PC-3 (cell line): ENCODE data around the gene FTL. TPM values are rescaled to one million over a fixed set of nuclear protein-coding genes. Genes with fewer than 3 reads are reported as not detected.

Experiments used
- ATAC-seq: fragments of 200-7000 bp; cut with Tn5 transposase; 2 replicates; pipeline ENCODE4 v1.9.1; 2020; ENCODE audit warnings: mild to moderate bottlenecking, moderate library complexity
- BruUV-seq: library from RNA; stranded (reverse); fragments of 400-500 nt; replicated peaks from 2 replicates; lab custom pipeline; 2021; lab: Mats Ljungman, UMichigan
- CTCF ChIA-PET: fragments of 300-600 bp; sonication (Branson Sonifier 250); formaldehyde crosslinking; loops from one replicate; lab custom pipeline; 2022; ENCODE audit warnings: antibody characterized with exemption; lab: Charles Lee
- POLR2A ChIA-PET: fragments of 300-600 bp; sonication (Branson Sonifier 250); formaldehyde crosslinking; loops from one replicate; lab custom pipeline; 2022; ENCODE audit warnings: antibody characterized with exemption; ENCODE audit not compliant: unreplicated experiment; lab: Charles Lee
- DNase-seq: peaks from one replicate; pipeline ENCODE4 v3.0.0-alpha.2; 2015
- H2AFZ ChIP-seq: fragments of 300-600 bp; sonication (generic); 2 replicates; pipeline ENCODE4 v1.6.0; 2016; ENCODE audit warnings: antibody characterized with exemption, low read length
- H3F3A ChIP-seq: fragments of 300-600 bp; sonication (generic); one replicate; pipeline ENCODE4 v1.6.0; 2017; ENCODE audit warnings: antibody characterized with exemption, low read length, control low read depth, mild to moderate bottlenecking; ENCODE audit not compliant: unreplicated experiment
- H3K27ac ChIP-seq: fragments of 300-600 bp; sonication (generic); 2 replicates; pipeline ENCODE4 v1.5.1; 2016; ENCODE audit warnings: mild to moderate bottlenecking, low read length
- H3K27me3 ChIP-seq: fragments of 300-600 bp; sonication (generic); 2 replicates; pipeline ENCODE4 v1.6.1; 2016; ENCODE audit warnings: low read length, mixed read lengths
- H3K36me3 ChIP-seq: fragments of 300-600 bp; sonication (generic); 2 replicates; pipeline ENCODE4 v1.6.1; 2016; ENCODE audit warnings: low read depth, mixed run types, low read length, mixed read lengths
- H3K4me1 ChIP-seq: fragments of 300-600 bp; sonication (generic); 2 replicates; pipeline ENCODE4 v1.5.1; 2016; ENCODE audit warnings: low read length; ENCODE audit not compliant: insufficient read depth
- H3K4me2 ChIP-seq: fragments of 300-600 bp; sonication (generic); 2 replicates; pipeline ENCODE4 v1.6.0; 2016; ENCODE audit warnings: low read length
- H3K4me3 ChIP-seq: fragments of 300-600 bp; sonication (generic); 2 replicates; pipeline ENCODE4 v1.5.1; 2016; ENCODE audit warnings: mild to moderate bottlenecking, low read length, mixed read lengths
- H3K79me2 ChIP-seq: fragments of 300-600 bp; sonication (generic); 2 replicates; pipeline ENCODE4 v1.6.1; 2017; ENCODE audit warnings: low read length, mixed read lengths
- H3K9ac ChIP-seq: fragments of 300-600 bp; sonication (generic); 2 replicates; pipeline ENCODE4 v1.6.0; 2016; ENCODE audit warnings: mild to moderate bottlenecking, low read length
- H3K9me2 ChIP-seq: fragments of 300-600 bp; sonication (generic); replicated peaks from 2 replicates; pipeline ENCODE4 v1.6.1; 2016; ENCODE audit warnings: mixed run types, low read length, mixed read lengths
- H3K9me3 ChIP-seq: fragments of 300-600 bp; sonication (generic); 2 replicates; pipeline ENCODE4 v1.6.1; 2016; ENCODE audit warnings: low read length, mixed read lengths
- H4K20me1 ChIP-seq: fragments of 300-600 bp; sonication (generic); 2 replicates; pipeline ENCODE4 v1.6.1; 2016; ENCODE audit warnings: low read length, mixed read lengths
- EZH2 ChIP-seq: fragments of 300-600 bp; sonication (generic); IDR thresholded peaks from one replicate; pipeline ENCODE4 v1.6.1; 2017; ENCODE audit warnings: antibody characterized with exemption, mild to moderate bottlenecking, low read length; ENCODE audit not compliant: unreplicated experiment
- EZH2phosphoT487 ChIP-seq: fragments of 300-600 bp; sonication (generic); IDR thresholded peaks from 2 replicates; pipeline ENCODE4 v1.6.1; 2018; ENCODE audit warnings: mild to moderate bottlenecking, antibody characterized with exemption, low read length, borderline replicate concordance
- intact Hi-C: fragments of 100-400 bp; cut with micrococcal nuclease; formaldehyde crosslinking; loops from 2 replicates; pipeline ENCODE4 v1.9.0; 2023
- total RNA-seq: library from RNA; depleted of rRNA; stranded (reverse); fragments of >200 nt; gene quantifications from 2 replicates; pipeline ENCODE4 v1.2.3, GENCODE V29; 2014
- TF ChIP-seq, protein P1 (sequence below): fragments of 300-600 bp; sonication (generic); conservative IDR thresholded peaks from 2 replicates; pipeline ENCODE4 v1.5.1; 2017; ENCODE audit warnings: antibody characterized with exemption, low read depth, mild to moderate bottlenecking, low read length

Gene FTL
- total RNA-seq, 1 experiment from 2014 or later = 1,109 TPM

DNA sequence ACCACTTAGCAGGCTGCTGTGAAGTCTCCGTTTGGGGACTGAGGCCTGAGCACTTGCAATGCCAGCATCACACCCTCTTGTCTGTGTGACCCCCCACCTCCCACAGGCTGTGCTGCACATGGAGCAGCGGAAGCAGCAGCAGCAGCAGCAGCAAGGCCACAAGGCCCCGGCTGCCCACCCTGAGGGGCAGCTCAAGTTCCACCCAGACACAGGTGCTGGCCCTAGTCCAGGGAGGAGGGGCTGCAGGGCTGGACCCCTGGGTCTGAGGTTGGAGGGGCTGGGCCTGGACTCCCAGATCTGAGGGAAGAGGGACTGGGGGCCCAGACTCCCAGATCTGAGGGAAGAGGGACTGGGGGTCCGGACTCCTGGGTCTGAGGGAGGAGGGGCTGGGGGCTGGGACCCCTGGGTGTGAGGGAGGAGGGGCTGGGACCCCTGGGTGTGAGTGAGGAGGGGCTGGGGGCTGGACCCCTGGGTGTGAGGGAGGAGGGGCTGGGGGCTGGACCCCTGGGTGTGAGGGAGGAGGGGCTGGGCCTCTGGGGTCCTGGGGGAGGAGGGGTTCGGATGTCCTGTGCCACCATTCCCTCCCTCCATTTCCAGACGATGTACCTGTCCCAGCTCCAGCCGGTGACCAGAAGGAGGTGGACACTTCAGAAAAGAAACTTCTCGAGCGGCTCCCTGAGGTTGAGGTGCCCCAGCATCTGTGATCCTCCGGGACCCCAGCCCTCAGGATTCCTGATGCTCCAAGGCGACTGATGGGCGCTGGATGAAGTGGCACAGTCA is 43.2 kb upstream of the FTL start:
- Histone ChIP-seq H3K27me3 (no peaks in the 10 kb centered on the region), H3K4me3 (no peak overlapping the region), H3K4me1 (peaks cover 21% of the 10 kb centered on the region), H3K36me3 (no peaks in the 10 kb centered on the region), H2AFZ (no peak overlapping the region), H3F3A (no peaks in the 10 kb centered on the region), H3K9me2 (no peaks in the 10 kb centered on the region), H4K20me1 (no peaks in the 10 kb centered on the region), H3K9ac (no peak overlapping the region), H3K79me2 (no peaks in the 10 kb centered on the region), H3K27ac (no peak overlapping the region), H3K9me3 (no peaks in the 10 kb centered on the region), H3K4me2 (no peak overlapping the region)
- POLR2A ChIA-PET = no interaction called here
- intact Hi-C loops = no loop called here
- CTCF ChIA-PET = no interaction called here
- TF ChIP-seq EZH2 (no peak), EZH2phosphoT487 (no peak)
- TF ChIP-seq, protein P1, sequence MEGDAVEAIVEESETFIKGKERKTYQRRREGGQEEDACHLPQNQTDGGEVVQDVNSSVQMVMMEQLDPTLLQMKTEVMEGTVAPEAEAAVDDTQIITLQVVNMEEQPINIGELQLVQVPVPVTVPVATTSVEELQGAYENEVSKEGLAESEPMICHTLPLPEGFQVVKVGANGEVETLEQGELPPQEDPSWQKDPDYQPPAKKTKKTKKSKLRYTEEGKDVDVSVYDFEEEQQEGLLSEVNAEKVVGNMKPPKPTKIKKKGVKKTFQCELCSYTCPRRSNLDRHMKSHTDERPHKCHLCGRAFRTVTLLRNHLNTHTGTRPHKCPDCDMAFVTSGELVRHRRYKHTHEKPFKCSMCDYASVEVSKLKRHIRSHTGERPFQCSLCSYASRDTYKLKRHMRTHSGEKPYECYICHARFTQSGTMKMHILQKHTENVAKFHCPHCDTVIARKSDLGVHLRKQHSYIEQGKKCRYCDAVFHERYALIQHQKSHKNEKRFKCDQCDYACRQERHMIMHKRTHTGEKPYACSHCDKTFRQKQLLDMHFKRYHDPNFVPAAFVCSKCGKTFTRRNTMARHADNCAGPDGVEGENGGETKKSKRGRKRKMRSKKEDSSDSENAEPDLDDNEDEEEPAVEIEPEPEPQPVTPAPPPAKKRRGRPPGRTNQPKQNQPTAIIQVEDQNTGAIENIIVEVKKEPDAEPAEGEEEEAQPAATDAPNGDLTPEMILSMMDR = no peak
- no peak for DNase-seq
- no peak for ATAC-seq
- no TSS peak for BruUV-seq

DNA sequence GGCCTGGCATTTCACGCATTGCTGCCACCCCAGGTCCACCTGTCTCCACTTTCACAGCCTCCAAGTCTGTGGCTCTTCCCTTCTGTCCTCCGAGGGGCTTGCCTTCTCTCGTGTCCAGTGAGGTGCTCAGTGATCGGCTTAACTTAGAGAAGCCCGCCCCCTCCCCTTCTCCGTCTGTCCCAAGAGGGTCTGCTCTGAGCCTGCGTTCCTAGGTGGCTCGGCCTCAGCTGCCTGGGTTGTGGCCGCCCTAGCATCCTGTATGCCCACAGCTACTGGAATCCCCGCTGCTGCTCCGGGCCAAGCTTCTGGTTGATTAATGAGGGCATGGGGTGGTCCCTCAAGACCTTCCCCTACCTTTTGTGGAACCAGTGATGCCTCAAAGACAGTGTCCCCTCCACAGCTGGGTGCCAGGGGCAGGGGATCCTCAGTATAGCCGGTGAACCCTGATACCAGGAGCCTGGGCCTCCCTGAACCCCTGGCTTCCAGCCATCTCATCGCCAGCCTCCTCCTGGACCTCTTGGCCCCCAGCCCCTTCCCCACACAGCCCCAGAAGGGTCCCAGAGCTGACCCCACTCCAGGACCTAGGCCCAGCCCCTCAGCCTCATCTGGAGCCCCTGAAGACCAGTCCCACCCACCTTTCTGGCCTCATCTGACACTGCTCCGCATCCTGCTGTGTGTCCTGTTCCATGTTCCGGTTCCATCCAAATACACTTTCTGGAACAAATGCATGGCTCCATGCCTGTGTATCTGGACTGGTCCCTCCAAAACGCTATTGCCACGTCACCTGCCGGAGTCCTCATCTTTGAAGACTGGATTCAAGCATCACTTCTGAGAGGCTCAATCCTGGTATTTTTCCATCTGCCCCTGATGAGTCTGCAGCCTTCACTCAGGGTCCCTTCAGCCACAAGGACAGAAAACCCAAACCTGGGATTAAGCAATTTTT is 42.3 kb upstream of the FTL start:
- Histone ChIP-seq H3K27ac (no peak overlapping the region), H3F3A (no peaks in the 10 kb centered on the region), H3K4me3 (no peak overlapping the region), H3K9ac (no peak overlapping the region), H3K36me3 (no peaks in the 10 kb centered on the region), H3K79me2 (no peaks in the 10 kb centered on the region), H3K4me1 (peaks cover 21% of the 10 kb centered on the region), H4K20me1 (no peaks in the 10 kb centered on the region), H2AFZ (no peak overlapping the region), H3K9me3 (no peaks in the 10 kb centered on the region), H3K9me2 (no peaks in the 10 kb centered on the region), H3K27me3 (no peaks in the 10 kb centered on the region), H3K4me2 (no peak overlapping the region)
- intact Hi-C loops = no loop called here
- TF ChIP-seq, protein P1 = no peak
- TF ChIP-seq EZH2 = no peak
- no peak for TF ChIP-seq EZH2phosphoT487
- BruUV-seq = TSS peak; percentile 36
- ATAC-seq = no peak
- ChIA-PET POLR2A (no interaction called here), CTCF (no interaction called here)
- DNase-seq = no peak
